ENCODE data around the gene MOSPD3.

DNA sequence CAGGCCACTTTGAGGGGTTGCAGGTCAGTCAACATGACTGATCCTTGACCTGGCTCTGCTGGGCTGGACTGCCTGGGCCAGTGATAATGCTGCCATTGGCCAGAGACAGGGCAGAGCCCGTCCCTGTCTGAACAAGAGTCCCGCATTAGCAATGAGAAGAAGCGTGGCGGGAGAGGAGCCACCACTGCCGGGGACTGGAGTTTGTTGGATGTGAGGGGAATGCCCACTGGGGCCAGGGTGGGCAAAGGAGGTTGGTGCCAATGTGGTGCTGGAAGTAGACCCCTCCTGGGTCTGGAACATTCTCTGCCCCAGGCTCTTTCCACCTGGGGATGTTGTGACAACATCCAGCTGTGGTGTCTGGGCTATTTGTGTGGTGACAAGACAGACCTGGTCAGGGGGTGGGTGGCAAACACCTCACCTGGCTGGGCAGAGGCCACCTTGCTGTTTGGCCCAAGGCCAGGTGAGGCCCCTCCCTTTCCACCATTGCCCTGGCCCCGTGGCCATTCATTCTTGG is 46.3 kb upstream of the MOSPD3 start:
- TF ChIP-seq, protein P1, sequence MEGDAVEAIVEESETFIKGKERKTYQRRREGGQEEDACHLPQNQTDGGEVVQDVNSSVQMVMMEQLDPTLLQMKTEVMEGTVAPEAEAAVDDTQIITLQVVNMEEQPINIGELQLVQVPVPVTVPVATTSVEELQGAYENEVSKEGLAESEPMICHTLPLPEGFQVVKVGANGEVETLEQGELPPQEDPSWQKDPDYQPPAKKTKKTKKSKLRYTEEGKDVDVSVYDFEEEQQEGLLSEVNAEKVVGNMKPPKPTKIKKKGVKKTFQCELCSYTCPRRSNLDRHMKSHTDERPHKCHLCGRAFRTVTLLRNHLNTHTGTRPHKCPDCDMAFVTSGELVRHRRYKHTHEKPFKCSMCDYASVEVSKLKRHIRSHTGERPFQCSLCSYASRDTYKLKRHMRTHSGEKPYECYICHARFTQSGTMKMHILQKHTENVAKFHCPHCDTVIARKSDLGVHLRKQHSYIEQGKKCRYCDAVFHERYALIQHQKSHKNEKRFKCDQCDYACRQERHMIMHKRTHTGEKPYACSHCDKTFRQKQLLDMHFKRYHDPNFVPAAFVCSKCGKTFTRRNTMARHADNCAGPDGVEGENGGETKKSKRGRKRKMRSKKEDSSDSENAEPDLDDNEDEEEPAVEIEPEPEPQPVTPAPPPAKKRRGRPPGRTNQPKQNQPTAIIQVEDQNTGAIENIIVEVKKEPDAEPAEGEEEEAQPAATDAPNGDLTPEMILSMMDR (IDR thresholded peaks at IDR 0.05; ENCODE audit: poor library complexity) = no peak
- TF ChIP-seq EZH2 (IDR thresholded peaks at IDR 0.05; ENCODE audit: borderline replicate concordance) (no peak), EZH2phosphoT487 (IDR thresholded peaks at IDR 0.05; ENCODE audit: low read depth, severe bottlenecking, unreplicated experiment) (no peak)
